GM23338 (cell line): Measurements from ENCODE around the gene CETN1. TPM values are rescaled to one million over a fixed set of nuclear protein-coding genes. Genes with fewer than 3 reads are reported as not detected.

Experiments
- ZNF462 ChIP-seq: fragments of 250-450 bp; sonication (Bioruptor Pico); IDR thresholded peaks from 2 replicates; pipeline ENCODE4 v1.5.0; 2020; ENCODE audit warnings: mild to moderate bottlenecking, moderate library complexity
- polyA plus RNA-seq: library from polyadenylated mRNA; unstranded; fragments of >200 nt; fragmentation: Nextera tagmentation; extraction: Ambion mirVana; gene quantifications from 2 replicates; pipeline ENCODE4 v1.2.1, GENCODE V29; 2016
- total RNA-seq: library from RNA; depleted of rRNA; stranded (reverse); fragments of >200 nt; shearing (Covaris generic); gene quantifications from 2 replicates; pipeline ENCODE4 v1.2.3, GENCODE V29; 2014; rRNA removed

CETN1 gene
- total and polyA plus RNA-seq, 2 experiments from 2014 or later = not detected

- no peak for TF ChIP-seq ZNF462 (CRISPR knock-in tag)
Observed at GRCh38 chr18:631560-631959, 51.4 kb downstream of the CETN1 start (continued).

Other genes starting within 250 kb of the CETN1 start
- 3.2 and 4.0 TPM in 2 replicates for gene COLEC12, start 79.7 kb upstream of the CETN1 start, total RNA-seq
- 1.1 and 2.0 TPM in 2 replicates for gene COLEC12, start 79.7 kb upstream of the CETN1 start, polyA plus RNA-seq
- not detected in 2 replicates for gene CLUL1, start 16.6 kb downstream of the CETN1 start, total RNA-seq
- 1.5 and 2.6 TPM in 2 replicates for gene CLUL1, start 16.6 kb downstream of the CETN1 start, polyA plus RNA-seq
- 52.9 and 60.5 TPM in 2 replicates for gene TYMS, start 77.3 kb downstream of the CETN1 start, total RNA-seq
- gene TYMS, start 77.3 kb downstream of the CETN1 start, polyA plus RNA-seq = 62.9 and 72.3 TPM in 2 replicates
- gene ENOSF1, start 132.2 kb downstream of the CETN1 start, total RNA-seq = 20.5 and 36.4 TPM in 2 replicates
- 30.1 and 32.0 TPM in 2 replicates for gene ENOSF1, start 132.2 kb downstream of the CETN1 start, polyA plus RNA-seq
- gene YES1, start 231.9 kb downstream of the CETN1 start, total RNA-seq = 327 and 340 TPM in 2 replicates
- gene YES1, start 231.9 kb downstream of the CETN1 start, polyA plus RNA-seq = 25.4 and 27.3 TPM in 2 replicates